HG02571 (cell line): ENCODE results near the gene ACKR3.

ENCODE experiments used
- ATAC-seq: cut with Tn5 transposase; IDR thresholded peaks from one replicate; pipeline ENCODE4 v1.9.1; 2021; ENCODE audit warnings: mild to moderate bottlenecking, moderate library complexity; ENCODE audit not compliant: unreplicated experiment

Gene ACKR3

DNA sequence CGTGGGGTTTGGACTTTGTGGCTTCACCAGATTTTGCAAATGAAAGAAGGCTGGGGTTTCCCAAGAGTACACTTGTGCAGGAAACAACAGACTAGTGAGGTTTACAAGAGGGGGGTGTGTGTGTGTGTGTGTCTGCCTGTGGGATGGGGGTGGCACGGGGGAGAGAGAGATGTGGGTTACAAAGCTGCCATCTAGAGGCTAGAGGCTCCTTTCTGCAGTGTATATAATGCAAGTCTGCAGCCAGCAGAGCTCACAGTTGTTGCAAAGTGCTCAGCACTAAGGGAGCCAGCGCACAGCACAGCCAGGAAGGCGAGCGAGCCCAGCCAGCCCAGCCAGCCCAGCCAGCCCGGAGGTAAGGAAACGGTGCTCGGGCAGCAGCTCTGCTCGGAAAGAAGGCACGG is at the start of gene ACKR3:
ACKR3 (plus strand) TSS at position 253 of the 401 bp plus-strand sequence. CDS start 10,641 bp downstream, outside the sequence.
- peak; percentile 70 for ATAC-seq

DNA sequence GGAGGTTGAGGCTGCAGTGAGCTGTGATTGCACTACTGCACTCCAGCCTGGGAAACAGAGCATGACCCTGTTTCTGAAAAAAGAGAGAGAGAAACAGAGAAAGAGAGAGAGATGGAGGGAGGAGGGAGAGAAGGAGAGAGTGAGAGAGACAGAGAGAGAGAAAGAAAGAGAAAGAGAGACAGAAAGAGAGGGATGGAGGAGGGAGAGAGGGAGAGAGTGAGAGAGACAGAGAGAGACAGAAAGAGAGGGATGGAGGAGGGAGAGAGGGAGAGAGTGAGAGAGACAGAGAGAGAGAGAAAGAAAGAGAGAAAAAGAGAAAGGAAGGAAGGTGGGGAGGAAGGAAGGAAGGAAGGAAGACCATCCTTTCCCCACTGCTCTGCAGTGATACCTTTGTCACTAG is 48.1 kb upstream of the ACKR3 start:
- no peak for ATAC-seq

DNA sequence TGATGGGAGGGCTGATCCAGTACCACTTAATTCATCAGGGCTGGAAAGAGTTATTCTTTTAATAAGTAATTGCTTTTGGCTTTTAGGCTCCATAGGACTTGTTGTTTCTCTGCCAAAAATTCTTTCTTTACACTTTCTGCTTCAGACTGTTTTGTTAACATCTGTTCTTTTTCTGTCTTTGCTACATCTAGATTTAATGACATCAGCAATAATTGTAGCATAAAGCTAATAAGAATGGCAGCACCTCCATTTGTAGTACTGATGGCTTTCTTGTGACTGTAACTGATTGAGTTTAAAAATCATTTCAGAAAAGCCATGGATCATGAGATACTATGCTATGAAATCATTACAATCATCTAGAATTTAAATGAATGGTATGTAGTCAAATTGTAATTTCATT is 46.4 kb upstream of the ACKR3 start:
- no peak for ATAC-seq

DNA sequence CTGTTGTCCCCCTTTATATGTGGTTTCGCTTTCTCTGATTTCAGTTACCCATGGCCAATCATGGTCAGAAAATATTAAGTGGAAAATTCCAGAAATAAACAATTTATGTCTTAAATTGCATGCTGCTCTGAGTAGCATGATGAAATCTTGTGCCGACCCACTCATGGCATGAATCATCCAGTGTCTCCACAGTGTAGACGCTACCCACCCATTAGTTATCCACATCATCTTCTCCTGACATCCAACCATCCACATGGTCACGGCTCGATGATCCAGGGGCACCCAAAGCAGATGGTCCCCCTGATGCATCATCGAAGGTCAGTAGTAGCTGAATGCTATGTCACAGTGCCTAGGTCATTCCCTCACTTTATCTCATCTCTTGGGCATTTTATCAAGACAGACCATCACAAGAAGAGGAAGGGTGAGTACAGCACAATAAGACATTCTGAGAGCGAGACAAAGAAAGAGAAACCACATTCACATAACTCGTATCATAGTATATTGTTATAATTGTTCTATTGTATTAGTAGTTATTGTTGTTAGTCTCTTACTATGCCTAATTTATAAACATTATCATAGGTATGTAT is 44.1 kb upstream of the ACKR3 start:
- no peak for ATAC-seq

DNA sequence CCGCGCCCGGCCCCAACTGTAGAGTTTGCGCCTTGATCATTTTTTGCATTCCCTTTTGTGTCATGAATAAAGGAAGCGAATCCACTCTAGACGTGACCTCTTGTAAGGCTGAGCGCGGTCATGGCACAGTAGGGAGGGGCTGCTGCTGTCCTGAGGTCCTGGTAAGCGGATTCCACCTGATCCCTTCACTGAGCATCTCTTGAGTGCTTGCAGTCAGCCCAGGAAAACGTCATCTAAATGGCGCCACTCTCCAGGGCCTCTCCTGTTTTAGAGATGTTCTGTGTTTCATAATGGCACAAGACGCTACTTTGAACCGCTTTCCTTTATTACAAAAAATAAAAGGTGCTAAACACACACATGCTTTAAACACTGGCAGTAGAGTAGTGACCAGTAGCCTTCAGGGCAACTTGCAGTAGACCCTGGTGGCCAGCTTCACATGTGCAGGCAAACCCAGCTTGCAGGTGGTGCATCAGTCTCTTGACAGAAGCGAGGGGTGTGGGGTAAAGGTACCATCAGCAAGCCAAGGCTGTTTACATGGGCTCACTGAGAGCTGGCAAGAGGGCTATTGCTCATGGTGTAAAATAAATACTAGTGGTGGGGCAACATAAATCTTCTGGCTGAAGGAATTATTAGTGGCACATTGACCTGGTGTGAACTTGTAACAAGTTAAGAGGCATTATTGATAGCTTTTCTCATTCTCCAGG is 43.0 kb upstream of the ACKR3 start:
- no peak for ATAC-seq

DNA sequence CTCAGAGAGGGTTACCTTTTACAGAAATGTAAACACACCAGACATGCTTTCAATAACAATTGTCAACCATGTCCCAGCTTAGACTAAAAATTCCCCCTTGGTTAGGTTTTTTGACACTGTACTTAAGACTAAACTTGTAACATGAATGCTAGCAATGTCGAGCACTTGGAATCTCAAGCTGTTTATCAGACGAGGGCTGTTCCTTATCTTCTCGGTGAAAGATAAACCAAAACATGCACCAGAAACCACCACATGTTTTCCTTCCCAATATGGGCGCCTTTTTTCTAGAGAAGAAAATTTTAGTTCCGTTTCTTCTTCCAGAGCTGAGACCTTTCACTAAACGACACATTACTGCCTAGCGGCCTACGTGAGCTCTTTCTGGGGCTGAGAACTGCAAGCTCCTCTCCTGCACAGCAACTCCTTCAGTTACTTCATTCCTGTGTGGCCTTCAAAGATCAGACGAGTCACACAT is 42.4 kb upstream of the ACKR3 start:
- no peak for ATAC-seq

DNA sequence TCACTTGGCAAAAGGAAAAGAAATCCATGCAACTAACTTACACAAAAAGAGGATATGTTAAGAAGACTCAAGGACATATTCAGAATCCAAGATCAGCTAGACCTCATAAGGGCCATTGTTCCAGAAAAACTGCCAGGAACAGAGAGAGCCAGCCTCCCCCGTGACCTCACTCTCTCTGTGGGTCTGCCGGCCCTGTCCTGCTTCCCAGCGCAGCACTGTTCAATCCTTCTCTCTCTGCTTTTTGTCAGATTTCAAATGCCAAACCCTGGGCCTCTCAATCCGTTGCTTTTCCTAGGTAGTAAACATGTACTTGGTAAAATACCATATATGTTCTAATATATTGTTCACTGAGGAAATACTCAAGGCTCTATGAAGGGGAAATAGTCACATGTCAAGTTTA is 40.0 kb upstream of the ACKR3 start:
- ATAC-seq, result no peak

DNA sequence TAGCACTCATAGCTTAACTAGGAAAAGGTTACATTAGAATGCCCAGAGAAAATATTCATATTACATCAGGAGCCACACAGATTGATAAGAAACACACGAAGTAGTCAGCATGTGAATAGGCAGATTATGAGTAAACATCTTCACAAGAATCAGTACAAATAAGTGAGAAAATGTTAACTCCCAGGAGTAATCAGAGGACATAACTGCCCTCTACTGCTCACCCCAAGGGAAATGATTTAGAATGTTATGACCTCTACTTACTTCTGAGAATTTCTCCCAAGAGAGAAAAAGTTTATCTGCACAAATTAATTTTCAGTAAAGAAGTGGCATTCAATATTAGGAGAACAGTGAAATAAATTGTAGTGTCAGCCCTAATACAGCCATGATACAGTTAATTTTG is 39.1 kb upstream of the ACKR3 start:
- ATAC-seq, result no peak

DNA sequence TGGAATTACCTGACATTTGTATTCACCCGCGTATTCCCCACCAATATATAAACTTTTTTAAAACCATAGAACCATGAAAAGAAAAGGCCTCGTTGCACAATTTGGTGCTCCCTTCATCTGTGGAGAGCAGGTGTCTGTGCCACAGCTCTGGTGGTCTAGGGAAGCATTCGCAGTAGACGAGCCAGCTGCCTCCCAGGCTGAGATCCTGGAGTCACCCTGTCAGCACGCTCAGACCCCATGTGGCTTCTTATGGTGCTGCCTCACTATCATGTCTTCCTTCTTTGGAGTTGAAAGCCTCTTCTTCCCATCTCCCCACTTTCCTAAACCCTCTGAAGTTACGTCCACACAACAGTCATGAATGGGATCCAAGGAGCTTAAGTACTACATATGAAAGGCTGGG is 38.4 kb upstream of the ACKR3 start:
- ATAC-seq, result no peak

DNA sequence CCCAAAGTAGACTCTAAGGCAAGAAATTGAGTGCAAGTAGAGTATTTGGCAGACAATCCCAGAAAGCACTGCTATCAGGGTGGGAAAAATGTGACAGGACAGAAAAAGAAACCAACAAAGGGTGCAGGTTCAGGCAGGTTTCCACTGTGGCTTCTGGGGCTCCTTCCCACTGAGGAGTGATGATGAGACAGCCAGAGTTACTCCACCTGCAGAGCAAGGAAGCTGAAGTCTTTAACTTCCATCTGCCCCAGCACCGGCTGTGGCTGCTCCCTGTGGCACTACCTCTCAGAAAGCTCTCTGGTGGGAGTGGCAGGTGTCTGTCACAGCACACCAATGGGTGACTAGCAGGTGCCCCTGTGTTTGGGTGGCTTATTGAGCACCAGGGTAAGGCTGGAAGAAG is 37.6 kb upstream of the ACKR3 start:
- no peak for ATAC-seq

DNA sequence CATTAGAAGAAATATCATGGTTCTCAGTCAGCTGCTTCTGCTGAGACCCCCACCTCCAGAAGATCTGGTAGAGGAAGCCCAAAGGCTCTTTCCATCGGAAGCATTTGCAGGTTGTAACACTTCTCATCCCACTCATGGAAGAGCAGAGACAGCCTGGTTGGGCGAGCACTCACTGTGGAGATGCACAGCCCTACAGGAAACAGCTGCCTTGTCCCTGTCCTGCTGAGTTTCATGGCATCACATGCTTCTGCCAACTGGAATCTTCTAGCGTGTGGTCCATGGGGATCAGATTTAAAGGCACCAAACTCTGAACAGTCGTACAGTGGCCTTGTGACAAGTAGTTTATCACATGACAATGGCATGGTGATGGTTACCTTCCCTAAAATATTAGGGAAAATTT is 36.3 kb upstream of the ACKR3 start:
- no peak for ATAC-seq

DNA sequence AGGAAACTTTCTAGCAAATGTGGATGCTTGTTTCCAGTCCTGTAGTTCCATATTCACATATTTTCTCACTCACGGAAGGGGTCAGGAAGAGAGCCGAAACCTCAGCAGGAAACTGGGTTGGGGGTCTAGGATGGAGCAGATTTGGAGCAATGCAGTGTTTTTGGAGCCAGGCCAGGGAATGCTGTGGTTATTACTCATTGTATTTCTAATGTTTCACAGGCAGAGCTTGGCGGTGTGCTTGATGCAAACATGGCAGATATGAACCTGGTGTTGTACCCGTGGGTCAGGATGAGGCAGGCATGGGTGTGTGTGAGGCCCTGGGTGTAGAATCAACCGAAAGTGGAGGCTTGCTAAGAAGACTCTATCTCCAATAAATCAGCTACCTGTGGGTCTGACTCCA is 34.6 kb upstream of the ACKR3 start:
- no peak for ATAC-seq

DNA sequence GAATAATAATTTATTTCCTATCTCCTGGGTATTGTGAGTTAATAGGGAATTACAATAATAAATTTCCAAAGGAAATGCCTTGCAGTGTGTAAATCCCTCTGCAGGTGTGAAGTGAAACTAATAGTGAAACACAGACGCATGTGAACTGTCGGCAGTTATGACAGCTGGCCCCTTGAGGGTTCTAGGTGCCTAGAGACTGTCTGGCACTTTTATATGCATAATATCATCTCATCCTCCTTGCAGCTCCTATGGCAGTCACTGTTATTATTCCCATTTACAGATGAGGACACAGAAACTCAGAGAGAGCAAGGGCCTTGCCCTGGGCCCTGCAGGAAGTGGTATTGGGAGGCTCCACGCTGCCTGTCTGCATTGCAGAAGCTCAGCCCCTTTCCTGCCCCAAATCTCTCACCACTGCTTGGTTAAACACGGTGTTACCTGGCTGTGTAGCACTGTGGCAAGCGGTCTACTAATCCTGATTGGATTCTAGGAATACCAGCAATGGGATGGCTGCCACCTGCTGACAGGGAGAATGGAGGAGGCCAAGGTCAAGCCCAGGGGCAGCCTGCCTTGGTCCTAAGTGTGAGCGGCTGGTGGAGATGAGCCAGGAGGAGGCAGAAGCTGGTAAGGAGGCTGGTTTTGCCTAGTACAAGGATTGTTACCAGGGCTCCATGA is 32.8 kb upstream of the ACKR3 start:
- ATAC-seq, result peak; percentile 49

DNA sequence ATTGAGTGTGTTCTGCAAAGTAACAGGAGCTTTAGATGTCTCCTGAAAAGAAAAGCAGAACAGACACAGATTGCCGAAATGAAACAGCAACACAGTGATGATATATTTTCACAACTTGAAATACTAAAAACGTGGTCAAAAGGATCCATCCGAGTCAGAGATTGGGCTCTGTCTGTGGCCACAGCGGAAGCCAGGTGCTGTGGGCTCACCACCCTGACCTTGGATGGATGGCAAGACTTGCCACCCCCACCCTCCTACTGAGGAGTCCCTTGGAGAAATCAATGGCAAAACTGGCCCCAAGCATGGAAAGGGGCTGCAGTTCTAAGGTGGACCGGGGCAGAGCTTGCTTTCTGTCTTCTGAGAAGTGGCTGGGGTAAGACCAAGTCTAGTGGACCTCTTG is 31.4 kb upstream of the ACKR3 start:
- ATAC-seq, result no peak

DNA sequence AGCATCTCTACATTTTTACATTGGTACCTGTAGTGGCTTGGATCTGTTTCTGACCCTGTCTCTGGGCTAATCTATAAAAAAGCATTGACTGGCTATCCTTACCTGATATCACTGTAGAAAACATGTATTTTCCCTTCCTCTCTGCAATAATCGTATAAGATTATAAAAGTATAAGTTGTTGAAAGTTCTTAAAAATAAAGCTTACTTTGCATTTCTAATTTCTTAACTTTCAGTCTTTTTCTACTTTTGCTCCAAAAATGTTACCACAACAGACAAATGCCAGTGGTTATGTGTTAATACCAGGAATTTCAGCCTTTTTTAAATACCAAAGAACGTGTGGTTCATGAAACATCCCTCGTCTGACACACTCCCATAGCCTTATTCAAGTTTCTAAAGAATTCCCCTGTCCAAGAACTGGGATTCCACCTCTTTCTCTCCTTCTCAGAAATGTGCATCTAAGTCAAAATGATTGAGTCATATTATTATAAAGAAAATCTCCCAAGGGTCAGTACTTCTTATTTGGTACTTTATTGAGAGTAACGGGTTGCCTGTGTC is 28.5 kb upstream of the ACKR3 start:
- no peak for ATAC-seq

DNA sequence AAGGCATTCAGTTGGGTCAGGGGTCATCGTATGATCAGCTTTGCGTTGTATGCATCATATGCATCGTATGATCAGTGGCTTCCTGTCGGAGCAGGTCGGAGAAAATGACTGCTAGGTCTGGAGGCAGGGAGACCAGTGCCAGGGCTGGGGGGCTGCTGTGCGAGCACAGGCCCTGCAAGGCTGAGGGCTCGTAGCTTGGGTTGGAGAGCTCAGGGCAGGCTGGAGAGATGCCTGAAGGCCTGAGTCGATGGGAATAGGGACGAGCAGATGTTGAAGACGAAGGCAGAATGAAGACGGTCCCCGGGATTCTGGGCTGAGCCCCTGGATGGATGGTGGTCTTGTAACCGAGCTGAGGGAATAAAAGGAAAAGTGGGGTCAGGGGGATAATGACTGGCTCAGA is 25.3 kb upstream of the ACKR3 start:
- no peak for ATAC-seq

DNA sequence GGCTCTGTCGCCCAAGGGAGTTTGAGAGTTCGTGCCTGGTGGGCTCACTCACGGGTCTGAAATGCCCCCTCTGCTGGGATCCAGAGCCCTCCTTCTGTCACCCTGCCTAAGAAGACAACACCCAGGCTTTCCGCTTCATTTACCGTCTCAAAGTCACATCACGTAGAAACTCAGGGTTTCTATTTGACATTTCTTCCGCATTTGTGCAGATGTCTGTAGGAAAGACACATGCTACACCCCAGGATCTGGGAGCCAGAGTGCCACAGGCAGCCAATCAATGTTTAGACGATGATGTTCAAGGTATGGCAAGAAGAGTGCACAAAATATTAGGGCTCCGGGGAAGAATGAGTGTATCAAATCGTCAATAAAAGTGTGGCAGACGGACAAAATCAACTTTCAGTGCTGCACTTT is 24.4 kb upstream of the ACKR3 start:
- ATAC-seq, result no peak

DNA sequence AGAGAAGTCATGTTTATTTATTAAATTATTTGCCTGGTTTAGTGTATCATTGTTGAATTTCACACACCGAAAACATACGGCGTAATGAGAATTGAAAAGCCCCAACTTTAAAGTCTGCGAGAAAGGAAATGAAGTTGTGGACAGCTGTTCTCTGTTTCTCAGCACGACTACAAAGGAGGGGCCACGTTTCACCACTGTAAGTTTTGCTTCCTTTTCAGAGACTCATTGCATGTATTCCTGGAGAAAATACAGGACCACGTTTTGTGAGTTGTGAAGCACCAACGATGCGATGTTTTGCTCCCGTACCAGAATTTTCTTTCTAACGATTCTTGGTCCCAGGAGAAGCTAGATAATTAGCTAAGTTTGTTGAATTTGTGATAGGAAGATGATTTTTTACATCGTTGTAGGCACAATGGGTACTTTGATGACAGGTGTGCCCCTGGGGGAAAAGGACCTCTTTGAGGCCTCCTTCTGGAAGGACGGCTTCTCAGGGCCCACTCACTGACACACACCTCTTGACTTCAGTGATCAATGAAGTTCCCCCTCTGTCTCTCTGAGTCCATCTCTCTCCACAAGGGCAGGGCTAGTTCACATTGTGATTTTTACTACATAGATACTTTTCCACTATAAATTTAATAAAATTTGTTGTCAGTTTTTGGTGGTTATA is 23.7 kb upstream of the ACKR3 start:
- ATAC-seq, result peak; percentile 61

DNA sequence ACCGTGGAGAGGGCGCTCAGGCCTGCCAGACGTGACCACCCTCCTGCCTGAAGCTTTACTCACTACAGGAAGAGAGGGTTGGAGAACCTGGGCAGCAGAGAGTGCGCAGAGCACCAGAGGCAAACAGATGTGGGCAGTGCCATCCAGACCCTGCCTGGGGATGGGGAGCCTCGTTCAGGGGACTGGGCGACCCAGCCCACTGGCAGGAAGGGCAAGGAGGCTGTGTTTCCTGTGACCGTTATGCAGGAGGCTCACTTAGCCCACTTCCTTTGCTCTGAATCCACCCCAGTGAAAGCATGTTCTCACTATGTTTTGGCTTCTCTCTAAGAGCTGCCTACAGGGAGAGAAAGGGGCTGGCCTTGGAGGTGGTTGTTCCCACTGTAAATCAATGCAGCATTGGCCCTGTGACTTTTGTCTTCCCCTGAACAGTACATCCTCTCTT is 23.0 kb upstream of the ACKR3 start:
- no peak for ATAC-seq

DNA sequence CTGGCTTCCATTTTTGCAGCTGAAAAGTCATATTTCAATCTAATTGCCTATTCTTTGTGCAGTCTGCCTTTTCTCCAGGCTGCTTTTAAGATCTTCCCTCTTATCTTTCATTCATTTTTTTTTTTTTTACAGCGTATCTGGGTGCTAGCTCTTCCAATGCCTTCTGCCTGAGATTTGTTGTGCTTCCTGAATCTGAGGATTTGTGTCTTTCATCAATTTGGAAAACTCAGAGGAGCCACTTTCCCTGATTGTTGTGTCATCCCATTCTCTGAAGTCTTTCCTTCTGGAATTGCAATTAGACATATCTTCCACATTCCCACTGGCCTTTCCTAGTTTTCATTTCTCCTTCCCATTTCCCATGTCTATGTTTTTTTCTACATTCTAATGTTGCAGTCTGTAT is 21.9 kb upstream of the ACKR3 start:
- no peak for ATAC-seq

DNA sequence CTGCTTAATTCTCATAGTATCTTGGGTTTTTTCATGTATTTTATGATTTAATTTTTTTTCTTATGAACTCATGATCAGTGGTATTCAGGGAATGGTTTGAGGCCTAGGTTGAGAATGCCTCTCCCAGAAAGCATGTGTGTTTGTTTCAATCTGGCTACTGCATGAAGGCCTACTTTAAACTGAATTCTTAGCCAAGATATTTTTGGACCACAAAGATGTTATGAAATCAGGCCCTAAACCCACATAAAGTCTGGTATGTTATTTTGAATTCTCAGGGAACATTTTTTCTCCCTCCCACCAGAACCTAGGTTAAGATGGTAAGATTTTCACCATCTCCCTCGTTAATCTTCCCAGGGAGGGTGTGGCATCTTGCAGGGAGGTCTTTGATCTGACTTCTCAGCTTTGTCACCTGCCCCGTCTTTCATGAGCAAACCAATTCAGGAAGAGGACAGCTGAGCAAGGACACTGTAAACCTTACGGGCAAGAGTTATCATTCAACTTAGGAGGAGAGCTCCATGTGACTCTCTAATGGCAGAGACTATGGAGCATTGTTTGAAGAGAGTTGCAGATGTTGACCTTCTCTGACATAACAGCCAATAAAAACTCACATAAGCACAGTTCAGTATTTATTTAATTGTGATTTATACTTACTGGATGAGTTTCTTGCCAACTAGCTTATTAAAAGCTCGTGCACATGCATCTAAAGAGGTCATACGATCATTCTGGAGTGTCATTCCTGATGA is 21.3 kb upstream of the ACKR3 start:
- no peak for ATAC-seq
